Measurements from ENCODE around the gene STK33.
A peak's percentile ranks its signal among the peaks of the same experiment; 100 is the strongest.

STK33 gene

DNA sequence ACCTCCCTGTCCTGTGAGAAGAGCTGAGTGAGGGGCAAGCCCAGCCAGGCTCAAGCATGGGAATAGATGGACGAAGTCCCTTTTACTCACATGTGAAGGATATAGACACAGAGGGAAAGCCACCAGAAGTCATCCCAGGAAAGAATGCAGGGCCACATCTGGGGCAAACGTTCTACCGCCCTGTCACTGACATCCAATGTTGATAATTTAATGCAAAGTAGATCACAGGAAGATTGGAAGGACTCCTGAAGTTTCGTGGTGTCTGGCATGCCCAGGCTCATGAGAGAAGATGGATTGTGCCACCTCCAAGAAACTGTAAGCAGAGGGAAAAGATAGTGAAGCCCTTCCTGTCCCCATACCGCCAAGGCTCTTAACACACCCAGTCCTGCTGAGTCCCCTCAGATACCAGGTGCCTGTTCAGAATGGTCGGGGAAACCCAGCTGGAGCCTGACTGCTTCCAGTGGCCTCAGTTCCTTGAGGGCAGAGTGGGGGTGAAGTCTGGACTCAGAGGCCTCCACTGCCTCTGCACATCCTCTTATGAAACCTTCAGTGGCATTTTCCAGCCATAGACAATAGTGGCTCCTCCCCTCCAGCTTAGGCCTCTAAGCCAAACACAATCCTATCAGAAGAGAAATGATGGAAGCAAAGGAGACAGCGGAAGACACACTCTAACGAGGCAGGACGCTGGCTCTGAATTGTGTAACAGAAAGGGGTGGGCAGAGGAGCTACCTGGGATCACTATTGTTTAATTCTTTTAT lies 7.5 kb upstream of the STK33 start:
- DNase-seq, result no peak

DNA sequence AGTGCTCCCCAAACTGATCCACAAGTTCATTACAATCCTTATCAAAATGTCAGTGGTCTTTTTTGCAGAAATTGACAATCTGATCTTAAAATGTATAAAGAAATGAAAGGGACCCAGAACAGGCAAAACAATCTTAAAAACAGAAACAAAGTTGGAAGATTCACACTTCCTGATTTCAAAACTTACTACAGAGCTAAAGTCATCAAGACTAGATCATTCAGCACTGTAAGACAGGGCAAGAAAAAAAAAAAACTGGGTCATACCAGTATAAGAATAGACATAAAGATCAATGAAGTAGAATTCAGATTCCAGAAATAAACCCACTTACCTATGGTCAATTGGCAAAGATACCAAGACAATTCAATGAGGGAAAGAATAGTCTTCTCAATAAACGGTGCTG lies 4.5 kb upstream of the STK33 start:
- DNase-seq, result no peak

DNA sequence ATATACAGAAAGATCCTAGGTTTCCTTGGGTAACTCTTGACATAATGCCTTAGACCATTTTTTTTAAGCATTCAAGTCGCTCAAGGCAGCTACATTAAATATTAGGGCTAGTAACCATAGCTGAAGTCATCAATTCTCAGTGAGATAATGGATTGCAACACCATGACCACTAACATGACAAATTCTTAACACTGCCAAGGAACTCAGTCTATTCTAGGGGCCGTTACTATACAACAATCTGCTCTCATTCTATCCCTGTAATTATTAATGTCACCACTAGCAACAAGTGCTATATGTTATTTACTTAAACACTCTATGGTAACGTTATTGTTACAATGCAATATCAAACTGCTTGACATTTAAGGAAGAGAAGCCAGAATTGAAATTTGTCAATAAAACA lies 3.2 kb upstream of the STK33 start:
- DNase-seq, result no peak

DNA sequence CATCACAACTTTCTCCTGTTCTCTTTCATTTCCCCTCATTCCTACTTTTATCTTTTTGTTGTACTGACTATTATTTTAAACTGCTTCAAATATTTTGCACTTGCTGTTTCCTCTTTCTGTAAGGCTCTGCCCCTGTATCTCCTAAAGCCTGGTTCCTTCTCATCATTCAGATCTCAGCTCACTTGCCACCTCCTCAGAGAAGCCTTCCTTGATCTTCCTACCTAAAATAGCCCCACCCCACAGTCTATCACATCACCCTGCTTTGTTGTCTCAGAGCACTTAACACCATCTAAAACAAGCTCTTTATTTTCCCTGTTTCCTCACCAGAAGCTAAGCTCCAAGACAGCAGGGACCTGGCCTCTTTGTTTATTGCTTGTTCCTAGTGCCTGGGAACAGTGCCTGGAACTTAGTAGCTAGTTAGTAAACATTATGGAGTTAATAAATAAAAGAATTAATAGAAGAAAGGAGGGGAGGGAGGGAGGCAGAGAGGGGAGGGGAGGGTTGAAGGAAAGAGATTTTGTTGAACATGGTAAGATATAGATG lies 2.5 kb upstream of the STK33 start:
- no peak for DNase-seq

DNA sequence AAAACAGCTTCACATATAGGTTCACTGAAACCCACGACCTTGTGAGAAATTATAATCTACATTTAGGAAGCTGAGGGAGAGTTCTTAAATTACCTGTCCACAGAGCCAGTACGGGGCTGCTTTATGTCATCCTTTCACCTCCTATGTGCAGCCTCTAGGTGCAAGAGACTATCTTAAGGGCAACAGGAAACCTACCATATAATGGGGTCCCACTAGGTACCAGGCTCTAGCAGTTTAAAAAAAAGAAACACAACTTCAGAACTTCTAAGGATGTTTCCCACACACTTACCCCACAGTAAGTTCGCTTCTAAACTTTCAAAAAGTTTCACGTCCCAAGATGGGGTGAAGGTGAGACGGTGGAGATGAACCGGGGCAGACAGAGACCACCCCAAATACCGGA lies 573 bp downstream of the STK33 start:
- DNase-seq, result no peak

DNA sequence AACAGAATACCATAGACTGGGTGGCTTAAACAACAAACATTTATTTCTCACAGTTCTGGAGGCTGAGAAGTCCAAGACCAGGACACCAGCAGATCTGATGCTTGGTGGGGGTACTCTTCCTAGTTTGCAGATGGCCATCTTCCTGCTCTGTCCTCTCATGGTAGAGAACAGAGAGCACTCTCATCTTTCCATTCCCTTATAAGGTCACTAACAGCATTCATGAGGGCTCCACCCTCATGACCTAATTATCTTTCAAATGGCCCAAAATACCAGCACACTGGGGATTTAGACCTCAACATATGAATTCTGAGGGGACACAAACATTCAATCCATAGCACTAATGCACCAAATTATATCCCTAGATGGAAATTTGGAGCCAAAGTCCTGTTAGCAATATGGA lies 6.1 kb downstream of the STK33 start:
- DNase-seq, result no peak

DNA sequence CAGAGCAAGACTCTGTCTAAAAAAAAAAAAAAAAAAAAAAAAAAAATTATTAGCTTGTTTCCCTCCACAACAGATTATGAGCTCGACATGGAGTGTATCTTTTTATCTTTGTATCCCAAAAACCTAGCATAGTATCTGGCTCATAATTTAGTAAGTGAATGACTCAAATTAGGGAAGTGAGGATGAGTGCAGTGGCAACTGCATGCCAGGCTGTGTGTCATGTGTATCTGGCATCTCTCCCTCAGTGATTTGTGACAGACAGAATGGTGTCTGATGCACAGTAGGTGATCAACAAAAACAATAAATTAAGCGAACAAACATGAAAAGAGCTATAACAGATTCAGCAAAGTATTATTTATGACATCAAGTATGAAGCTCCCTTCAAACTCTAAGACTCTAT lies 7.2 kb downstream of the STK33 start:
- no peak for DNase-seq

DNA sequence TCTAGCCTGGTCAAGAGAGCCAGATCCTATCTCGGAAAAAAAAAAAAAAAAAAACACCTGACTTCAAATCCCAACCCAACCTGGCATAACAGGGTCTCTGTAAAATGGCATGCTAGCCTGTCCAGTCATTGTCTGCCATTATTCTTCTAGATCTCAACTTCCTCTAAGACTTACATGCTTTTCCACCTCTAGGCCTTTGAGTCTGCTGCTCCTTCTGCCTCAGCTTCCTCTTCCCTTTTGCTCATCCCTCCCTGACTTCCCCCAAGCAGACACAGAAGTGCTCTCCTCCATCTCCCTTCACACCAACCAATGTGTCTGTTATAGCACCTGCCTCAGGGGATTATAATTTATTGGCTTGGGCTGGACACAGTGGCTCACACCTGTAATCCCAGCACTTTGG lies 7.8 kb downstream of the STK33 start:
- no peak for DNase-seq

DNA sequence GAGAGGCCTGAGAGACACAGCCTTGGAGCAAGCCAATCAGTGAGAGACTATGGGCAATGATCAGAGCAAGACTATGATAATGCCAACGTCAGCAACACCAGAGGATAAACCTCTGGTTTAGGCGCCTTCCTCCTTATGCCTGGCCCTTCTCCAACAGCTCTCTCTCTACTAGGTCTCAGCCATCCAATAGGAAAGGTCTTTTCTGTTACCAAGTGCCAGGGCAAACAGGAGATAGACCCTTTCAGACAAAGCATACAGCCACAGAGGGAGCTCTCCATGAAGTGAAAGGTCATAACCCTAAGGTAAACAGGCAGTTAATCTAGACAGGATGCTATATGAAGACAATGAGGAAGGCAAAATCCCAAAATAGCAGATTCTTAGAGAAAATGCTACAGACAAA lies 9.5 kb downstream of the STK33 start:
- peak; percentile 30 for DNase-seq

DNA sequence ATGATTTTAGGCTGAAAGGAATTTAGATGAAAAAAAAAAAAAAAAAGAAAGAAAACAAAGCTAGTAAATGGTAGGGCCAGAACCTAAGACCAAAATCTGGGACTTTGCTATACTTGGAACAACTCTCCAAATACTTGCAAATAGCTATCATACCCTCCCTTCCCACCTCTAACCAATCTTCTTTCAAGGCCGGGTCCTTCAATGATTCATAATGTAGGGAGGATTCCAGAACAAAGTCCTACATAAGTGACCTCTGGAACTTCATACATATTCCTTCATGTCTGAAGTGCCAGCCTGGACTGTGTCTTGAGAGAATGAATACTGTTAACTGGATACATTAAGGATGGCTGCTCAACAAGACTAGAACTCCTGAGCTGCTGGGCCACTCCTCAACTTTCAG lies 9.9 kb downstream of the STK33 start:
- DNase-seq, result no peak

DNA sequence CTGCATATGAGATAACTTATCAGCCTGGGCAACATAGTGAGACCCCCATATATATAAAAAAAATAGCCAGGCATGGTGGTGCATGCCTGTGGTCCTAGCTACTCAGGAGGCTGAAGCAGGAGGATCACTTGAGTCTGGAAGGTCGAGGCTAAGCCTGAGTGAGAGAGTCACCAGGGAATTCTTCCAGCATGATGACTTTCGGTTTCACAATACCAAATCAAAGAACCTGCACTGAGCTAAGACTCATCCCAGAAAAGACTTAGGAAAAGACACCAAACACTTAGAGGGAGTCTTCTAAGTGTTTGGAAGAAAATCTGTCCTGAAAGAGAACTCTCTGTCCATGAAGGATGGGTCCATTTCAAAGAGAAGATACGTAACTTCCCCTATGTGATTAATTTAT lies 12.7 kb downstream of the STK33 start:
- DNase-seq, result no peak

DNA sequence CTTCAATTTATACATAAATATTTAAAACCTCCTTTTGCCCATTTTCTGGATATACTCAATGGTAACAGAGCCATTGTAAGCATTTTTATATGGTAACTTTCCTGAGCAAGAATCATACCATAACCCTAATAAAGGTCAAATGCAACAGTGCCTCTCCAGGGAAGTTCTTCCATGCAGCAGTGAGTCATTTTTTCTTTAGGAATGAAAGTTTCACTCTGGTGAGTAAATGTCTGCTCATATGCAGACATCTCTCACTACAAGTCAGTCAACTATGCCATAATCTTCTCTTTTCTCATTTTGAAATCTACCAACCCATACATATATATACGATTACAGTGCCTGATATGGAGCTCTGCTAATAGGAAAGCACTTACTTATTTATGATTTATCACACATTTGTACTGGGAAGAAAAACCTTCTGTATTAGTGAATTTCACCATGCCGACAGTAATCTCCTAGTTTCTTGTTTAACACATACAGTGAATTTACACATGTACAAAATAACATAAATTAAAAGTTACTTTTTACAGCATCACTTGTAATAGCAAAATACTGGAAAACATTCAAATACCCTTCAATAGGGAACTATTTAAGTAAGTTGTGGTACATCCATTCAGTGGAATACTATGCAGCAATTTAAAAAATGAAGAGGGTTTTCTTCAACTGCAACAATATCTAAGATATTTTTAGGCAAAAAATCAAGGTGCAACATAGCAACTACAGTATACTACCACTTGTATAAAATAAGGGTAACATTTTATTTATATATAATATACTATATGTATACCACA lies 16.0 kb downstream of the STK33 start:
- no peak for DNase-seq

DNA sequence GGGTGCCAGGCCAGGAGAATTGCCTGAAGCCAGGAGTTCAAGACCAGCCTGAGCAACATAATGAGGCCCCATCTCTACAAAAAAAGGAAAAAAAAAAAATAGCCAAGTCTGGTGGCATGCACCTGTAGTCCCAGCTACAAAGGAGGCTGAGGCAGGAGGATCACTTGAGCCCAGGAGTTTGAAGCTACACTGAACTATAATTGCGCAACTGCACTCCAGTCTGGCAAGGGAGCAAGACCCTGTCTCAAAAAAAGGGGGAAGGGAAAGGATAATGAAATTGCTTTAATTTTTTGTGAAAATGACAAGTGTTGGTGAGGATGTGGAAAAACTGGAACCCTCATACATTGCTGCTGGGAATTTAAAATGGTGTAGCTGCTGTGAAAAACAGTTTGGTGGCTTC lies 19.2 kb downstream of the STK33 start:
- DNase-seq, result no peak

DNA sequence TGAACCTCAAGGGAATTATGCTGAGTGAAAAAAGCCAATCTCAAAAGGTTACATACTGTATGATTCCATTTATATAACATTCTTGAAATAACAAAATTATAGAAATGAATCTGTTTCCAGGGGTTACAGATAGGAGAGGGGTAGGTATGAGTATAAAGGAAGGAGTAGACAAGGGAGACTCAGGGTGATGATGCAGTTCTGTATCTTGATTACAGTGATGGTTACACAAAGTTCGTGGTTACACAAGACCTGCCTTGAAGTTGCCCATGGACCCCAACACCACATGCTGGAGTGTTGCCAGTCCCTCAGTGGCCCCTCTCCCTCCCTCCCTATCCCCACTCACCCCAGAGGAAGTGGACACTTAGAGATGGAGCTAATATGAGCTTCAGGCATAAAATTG lies 20.3 kb downstream of the STK33 start:
- DNase-seq, result no peak

DNA sequence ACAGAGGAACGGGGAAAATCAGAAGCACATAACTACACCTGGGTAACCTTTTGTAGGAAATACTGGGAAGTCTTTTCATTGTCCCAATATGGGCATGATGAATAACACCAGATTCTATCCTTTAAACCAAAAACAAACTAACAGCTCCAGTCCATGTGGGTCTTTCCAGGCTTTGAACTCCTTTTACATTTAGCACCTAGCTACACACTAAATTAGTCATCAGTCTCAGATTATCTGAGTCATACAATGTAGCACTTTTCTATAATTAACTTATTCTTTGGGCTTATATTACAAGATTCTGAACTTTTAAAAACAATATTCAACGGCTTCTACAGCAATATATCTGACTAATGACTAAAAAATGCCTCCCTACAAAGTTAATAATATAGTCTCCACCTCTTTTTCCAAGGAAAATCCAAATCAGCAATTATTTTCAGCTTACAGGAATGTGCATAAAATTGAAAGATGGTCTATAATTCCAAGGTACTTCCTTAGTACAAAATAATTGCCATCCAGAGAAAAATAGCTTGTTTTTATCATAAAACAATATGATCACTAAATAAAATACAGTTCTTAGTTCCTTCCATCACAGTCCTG lies 26.3 kb downstream of the STK33 start:
- DNase-seq, result no peak

DNA sequence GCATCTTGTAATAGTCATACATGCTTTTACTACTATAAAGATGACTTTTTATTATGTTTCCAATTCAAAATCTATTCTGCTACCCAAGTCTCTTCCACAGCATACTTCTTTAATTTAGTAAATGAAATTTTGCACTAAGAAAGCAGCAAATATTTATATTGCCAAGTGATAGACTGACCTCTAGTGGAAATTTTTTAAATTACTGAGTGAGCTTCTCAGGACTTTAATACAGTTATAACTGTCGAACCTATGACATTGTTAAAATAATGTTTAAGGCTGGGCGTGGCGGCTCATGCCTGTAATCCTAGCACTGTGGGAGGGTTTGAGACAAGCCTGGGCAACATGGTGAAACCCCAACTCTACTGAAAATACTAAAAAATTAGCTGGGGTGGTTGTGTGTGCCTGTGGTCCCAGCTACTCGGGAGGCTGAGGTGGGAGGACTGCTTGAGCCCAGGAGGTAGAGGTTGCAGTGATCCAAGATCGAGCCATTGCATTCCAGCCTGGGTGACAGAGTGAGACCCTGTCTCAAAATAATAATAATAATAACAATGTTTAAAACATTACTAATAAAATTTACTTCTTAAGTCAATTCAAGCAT lies 27.3 kb downstream of the STK33 start:
- peak; percentile 27 for DNase-seq

DNA sequence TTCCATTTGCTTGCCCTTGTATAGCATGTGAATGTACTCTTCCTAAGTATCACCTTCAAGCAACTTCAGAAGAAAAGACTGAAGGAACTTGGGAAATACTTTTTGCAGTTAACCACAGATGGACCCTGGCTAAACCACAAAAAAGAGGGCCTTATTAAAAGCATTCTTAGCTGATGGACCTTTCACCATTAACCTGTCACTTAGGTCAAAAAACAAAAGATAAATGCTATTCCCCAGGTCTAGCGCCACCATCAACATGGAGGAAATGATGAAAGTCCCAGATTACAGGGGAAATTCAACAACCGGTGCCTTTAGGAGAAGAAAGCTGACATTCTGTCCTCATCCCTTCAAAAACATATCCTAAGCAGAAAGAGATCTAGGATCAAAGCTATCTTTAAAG lies 29.5 kb downstream of the STK33 start:
- no peak for DNase-seq

DNA sequence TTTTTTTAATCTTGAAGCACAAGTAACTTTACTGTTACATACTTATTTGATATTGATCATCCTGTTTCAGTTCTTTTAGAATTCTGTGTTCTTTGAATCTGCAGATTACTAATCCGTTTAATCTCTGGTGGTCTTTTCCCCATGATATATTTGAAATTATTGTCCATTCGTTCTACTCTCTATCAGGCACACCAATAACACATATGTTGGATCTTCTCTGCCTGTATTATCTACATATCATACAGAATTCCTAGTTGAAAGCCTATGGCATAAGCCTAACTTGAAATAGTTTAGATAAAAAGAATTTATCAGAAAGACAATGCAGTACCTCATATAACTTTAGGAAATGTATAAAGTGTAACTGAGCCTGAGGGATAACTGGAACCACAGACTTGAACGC lies 32.6 kb downstream of the STK33 start:
- DNase-seq, result no peak

DNA sequence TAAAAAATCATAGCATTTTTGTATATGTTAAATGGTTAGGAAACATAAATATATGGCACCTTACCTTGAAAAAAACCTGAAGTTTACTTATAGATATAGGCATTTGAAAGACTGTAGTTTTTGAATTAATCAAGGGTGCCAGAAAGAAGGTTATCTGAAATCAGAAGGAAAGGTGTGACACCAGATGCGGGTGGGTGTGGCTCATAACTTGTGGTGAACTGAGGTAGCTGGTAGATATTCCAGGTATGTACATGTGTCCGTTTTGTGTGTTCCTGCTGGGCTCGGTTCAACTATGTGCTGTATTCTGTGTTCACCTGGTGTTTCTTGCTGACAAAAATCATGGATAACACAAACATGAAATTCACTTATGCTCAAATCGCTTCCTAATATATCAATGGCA lies 35.6 kb downstream of the STK33 start:
- no peak for DNase-seq

DNA sequence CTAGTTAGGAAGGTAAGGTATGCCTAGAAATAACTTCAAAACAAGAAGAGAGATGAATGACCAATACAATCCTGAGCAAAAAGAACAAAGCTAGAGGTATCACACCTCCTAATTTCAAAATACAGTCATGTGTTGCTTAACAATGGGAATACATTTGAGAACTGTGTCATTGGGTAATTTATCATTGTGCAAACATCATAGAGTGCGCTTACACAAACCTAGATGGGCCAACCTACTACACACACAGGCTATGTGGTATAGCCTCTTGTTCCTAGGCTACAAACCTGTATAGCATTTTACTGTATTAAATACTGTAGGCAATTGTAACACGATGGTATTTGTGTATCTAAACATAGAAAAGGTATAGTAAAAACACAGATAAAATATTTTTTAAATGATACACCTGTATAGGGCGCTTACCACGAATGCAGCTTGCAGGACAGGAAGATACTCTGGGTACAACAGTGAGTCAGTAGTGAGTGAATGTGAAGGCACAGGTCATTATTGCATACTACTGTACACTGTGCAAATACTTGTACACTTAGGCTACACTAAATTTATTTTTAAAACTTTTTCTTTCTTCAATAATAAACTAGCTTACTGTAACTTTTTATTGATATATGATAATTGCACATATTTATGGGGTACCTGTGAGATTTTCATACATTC lies 48.2 kb downstream of the STK33 start:
- DNase-seq, result no peak

DNA sequence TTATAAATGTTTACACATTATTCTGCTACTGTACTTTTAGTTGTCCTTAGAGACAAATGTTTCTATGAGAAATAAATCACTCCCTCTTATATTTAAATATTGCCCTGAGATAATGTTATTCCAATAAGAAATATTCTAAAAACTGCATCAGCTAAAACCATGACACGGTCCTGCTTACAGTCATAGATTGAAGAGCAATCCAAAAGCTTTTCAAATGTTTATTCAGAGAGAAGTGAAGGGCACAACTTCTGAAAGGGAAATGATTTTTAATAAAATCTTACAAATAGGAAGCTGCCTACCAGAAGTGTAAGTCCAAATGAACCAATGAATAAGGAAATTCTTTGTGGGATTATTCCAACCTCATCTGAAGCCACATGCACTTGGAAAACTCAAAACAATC lies 49.2 kb downstream of the STK33 start:
- DNase-seq, result no peak

DNA sequence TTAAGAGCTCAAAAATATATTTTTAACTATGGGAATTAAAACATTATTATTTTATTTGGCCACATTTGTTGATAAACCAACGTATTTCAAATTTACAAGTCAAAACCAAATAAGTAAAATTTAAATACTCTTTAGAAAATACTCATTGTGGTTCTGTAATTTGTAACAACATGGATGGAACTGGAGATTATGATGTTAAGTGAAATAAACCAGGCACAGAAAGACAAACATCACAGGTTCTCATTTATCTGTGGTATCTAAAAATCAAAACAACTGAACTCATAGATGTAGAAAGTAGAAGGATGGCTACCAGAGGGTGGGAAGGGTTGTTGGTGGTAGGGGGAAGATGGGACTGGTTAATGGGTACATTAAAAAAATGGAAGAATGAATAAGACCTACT lies 50.8 kb downstream of the STK33 start:
- no peak for DNase-seq

DNA sequence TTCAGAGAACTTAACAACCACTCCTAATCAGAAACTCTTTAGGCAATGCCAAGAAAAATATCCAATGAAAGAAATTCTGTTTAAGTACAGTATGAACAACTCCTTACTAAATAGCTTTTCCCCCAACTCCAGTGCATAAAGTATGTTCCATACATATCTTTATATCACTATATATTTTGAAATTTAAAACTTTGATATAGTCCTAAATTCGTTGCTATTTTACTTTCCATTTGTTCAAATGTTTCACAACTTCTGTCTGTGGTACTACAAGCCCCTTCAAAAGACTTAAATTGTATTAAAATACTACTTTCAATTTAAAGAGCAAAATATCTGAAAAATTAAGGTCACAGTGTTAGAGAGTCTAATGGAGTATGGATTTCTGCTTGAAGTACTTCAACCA lies 52.6 kb downstream of the STK33 start:
- DNase-seq, result no peak

Data from NCI-H146 (cell line).